SK-N-SH (cell line): ENCODE results near the gene ADGRB2. TPM values are rescaled to one million over a fixed set of nuclear protein-coding genes. Genes with fewer than 3 reads are reported as not detected.
A peak's percentile ranks its signal among the peaks of the same experiment; 100 is the strongest.

Source experiments
- CTCF ChIA-PET: fragments of 300-600, 350-600 bp; formaldehyde crosslinking; extraction: SDS; loops from one replicate; lab custom pipeline; 2021; lab: Yijun Ruan, JAX
- POLR2A ChIA-PET: fragments of 350-600 bp; sonication (Branson Sonifier 250); formaldehyde crosslinking; extraction: SDS; loops from one replicate; lab custom pipeline; 2020; ENCODE audit warnings: antibody characterized with exemption, inconsistent platforms; lab: Yijun Ruan, JAX
- DNase-seq: peaks from one replicate; pipeline ENCODE4 v3.0.0; 2012
- H2AFZ ChIP-seq: fragments of 200-600 bp; sonication (generic); 2 replicates; pipeline ENCODE4 v1.8.1; 2016; ENCODE audit warnings: antibody characterized with exemption, mild to moderate bottlenecking, low read depth
- H3F3A ChIP-seq: fragments of 200-600 bp; sonication (generic); replicated peaks from 2 replicates; pipeline ENCODE3; 2016; ENCODE audit warnings: antibody characterized with exemption, mild to moderate bottlenecking; ENCODE audit not compliant: insufficient read depth
- H3K27ac ChIP-seq, 2 experiments: fragments of 200-500 bp in 1 of 2; fragments of 200-600 bp in 1 of 2; sonication (Bioruptor generic) in 1 of 2; sonication (generic), shearing (Covaris generic) in 1 of 2; 2 replicates each; pipeline versions ENCODE4 v1.5.1 to v1.6.1; 2014 to 2016; ENCODE audit warnings: low read depth in 2 of 2, inconsistent platforms in 1 of 2, low read length in 1 of 2, mild to moderate bottlenecking in 1 of 2, mixed read lengths in 1 of 2
- H3K27me3 ChIP-seq: fragments of 200-600 bp; sonication (generic), shearing (Covaris generic); 2 replicates; pipeline ENCODE4 v1.6.1; 2016; ENCODE audit warnings: mixed run types; ENCODE audit not compliant: insufficient read depth
- H3K36me3 ChIP-seq, 2 experiments: fragments of 200-500 bp in 1 of 2; fragments of 200-600 bp in 1 of 2; sonication (Bioruptor generic) in 1 of 2; sonication (generic) in 1 of 2; replicated peaks in 1 of 2; 2 replicates each; pipeline versions ENCODE3 to v1.5.1; 2014 to 2016; ENCODE audit warnings: low read length in 1 of 2, mild to moderate bottlenecking in 1 of 2; ENCODE audit not compliant: insufficient read depth in 2 of 2, control insufficient read depth in 1 of 2
- H3K4me1 ChIP-seq, 2 experiments: fragments of 200-500 bp in 1 of 2; fragments of 200-600 bp in 1 of 2; sonication (Bioruptor generic) in 1 of 2; sonication (generic), shearing (Covaris generic) in 1 of 2; 2 replicates each; pipeline versions ENCODE4 v1.5.1 to v1.6.1; 2014 to 2016; ENCODE audit warnings: low read depth in 1 of 2, low read length in 1 of 2, mixed run types in 1 of 2; ENCODE audit not compliant: insufficient read depth in 2 of 2, control insufficient read depth in 1 of 2
- H3K4me2 ChIP-seq: fragments of 200-600 bp; sonication (generic), shearing (Covaris generic); 2 replicates; pipeline ENCODE4 v1.6.1; 2017; ENCODE audit warnings: mixed run types
- H3K4me3 ChIP-seq, 2 experiments: fragments of 200-500 bp in 1 of 2; fragments of 200-600 bp in 1 of 2; sonication (Bioruptor generic) in 1 of 2; sonication (generic), shearing (Covaris generic) in 1 of 2; 2 replicates each; pipeline versions ENCODE4 v1.5.1 to v1.8.1; 2014 to 2016; ENCODE audit warnings: low read depth in 2 of 2, inconsistent platforms in 1 of 2, low read length in 1 of 2, mild to moderate bottlenecking in 1 of 2, mixed read lengths in 1 of 2, moderate library complexity in 1 of 2
- H3K79me2 ChIP-seq: fragments of 200-600 bp; sonication (generic); 2 replicates; pipeline ENCODE4 v1.8.1; 2017; ENCODE audit warnings: mild to moderate bottlenecking; ENCODE audit not compliant: insufficient read depth
- H3K9ac ChIP-seq: fragments of 200-600 bp; sonication (generic); 2 replicates; pipeline ENCODE4 v1.6.1; 2017; ENCODE audit warnings: mixed run types
- H3K9me2 ChIP-seq: fragments of 200-600 bp; sonication (generic); 2 replicates; pipeline ENCODE4 v1.6.1; 2017; ENCODE audit warnings: mixed run types
- H3K9me3 ChIP-seq: fragments of 200-600 bp; sonication (generic); 2 replicates; pipeline ENCODE4 v1.6.1; 2017; ENCODE audit warnings: mixed run types, mild to moderate bottlenecking, moderate library complexity
- H4K20me1 ChIP-seq: fragments of 200-600 bp; sonication (generic); 2 replicates; pipeline ENCODE4 v1.6.1; 2017; ENCODE audit warnings: mild to moderate bottlenecking, mixed run types; ENCODE audit not compliant: insufficient read depth
- CHD2 ChIP-seq: fragments of 150-350 bp; IDR thresholded peaks from 2 replicates; pipeline ENCODE4 v1.6.1; 2018; ENCODE audit warnings: low read length; ENCODE audit not compliant: partially characterized antibody
- CTCF ChIP-seq: fragments of 200-600 bp; sonication (generic); IDR thresholded peaks from 2 replicates; pipeline ENCODE4 v1.6.1; 2017; ENCODE audit warnings: antibody characterized with exemption, mild to moderate bottlenecking, moderate library complexity
- EZH2phosphoT487 ChIP-seq: fragments of 200-600 bp; sonication (generic); IDR thresholded peaks from 2 replicates; pipeline ENCODE4 v1.6.1; 2017; ENCODE audit warnings: low read depth, mixed run types, mild to moderate bottlenecking, antibody characterized with exemption, moderate library complexity, borderline replicate concordance
- FOXJ3 ChIP-seq: sonication (generic); formaldehyde crosslinking; IDR thresholded peaks from 2 replicates; pipeline ENCODE4 v1.5.1; 2020; ENCODE audit warnings: mild to moderate bottlenecking, missing genetic modification reagents
- FOXM1 ChIP-seq: IDR thresholded peaks from 2 replicates; pipeline ENCODE4 v1.4.0; 2012; ENCODE audit warnings: low read depth, mild to moderate bottlenecking
- GATA2 ChIP-seq: sonication (generic); formaldehyde crosslinking; IDR thresholded peaks from 2 replicates; pipeline ENCODE4 v1.5.0; 2020; ENCODE audit warnings: mild to moderate bottlenecking, missing genetic modification reagents
- JUND ChIP-seq: IDR thresholded peaks from 2 replicates; pipeline ENCODE4 v1.4.0; 2012
- MAX ChIP-seq: IDR thresholded peaks from 2 replicates; pipeline ENCODE4 v1.4.0; 2012; ENCODE audit warnings: low read depth
- MEF2A ChIP-seq: IDR thresholded peaks from 2 replicates; pipeline ENCODE4 v1.4.0; 2012; ENCODE audit warnings: low read depth, borderline replicate concordance
- NRF1 ChIP-seq: IDR thresholded peaks from 2 replicates; pipeline ENCODE4 v1.6.1; 2012; ENCODE audit warnings: low read depth, mild to moderate bottlenecking, low read length
- PBX3 ChIP-seq: IDR thresholded peaks from 2 replicates; pipeline ENCODE4; 2012
- RCOR1 ChIP-seq: fragments of 150-350 bp; IDR thresholded peaks from 2 replicates; pipeline ENCODE4 v1.6.1; 2017; ENCODE audit warnings: antibody characterized with exemption, low read length
- REST ChIP-seq: IDR thresholded peaks from 2 replicates; pipeline ENCODE4 v1.6.1; 2012; ENCODE audit warnings: mild to moderate bottlenecking, low read depth, low read length, moderate library complexity
- RXRA ChIP-seq: IDR thresholded peaks from 2 replicates; pipeline ENCODE4 v1.4.0; 2012; ENCODE audit warnings: low read depth, mild to moderate bottlenecking, borderline replicate concordance
- SIN3A ChIP-seq: IDR thresholded peaks from 2 replicates; pipeline ENCODE4 v1.6.1; 2012; ENCODE audit warnings: low read depth, mild to moderate bottlenecking, low read length, moderate library complexity, borderline replicate concordance
- TAF1 ChIP-seq: IDR thresholded peaks from 2 replicates; pipeline ENCODE4 v1.6.1; 2012; ENCODE audit warnings: low read depth, mild to moderate bottlenecking, low read length, moderate library complexity, borderline replicate concordance
- TCF12 ChIP-seq: IDR thresholded peaks from 2 replicates; pipeline ENCODE4 v1.4.0; 2012
- TEAD4 ChIP-seq: IDR thresholded peaks from 2 replicates; pipeline ENCODE4 v1.4.0; 2012; ENCODE audit warnings: mild to moderate bottlenecking, borderline replicate concordance; ENCODE audit not compliant: insufficient read depth
- USF2 ChIP-seq: fragments of 150-350 bp; IDR thresholded peaks from 2 replicates; pipeline ENCODE4 v1.6.1; 2017; ENCODE audit warnings: antibody characterized with exemption, low read length, low read depth, borderline replicate concordance
- WGBS: methylation state at CpG from one replicate; pipeline ENCODE4 v1.1.6; 2017; ENCODE audit warnings: low lambda C conversion rate; 5-methylcytosine and 5-hydroxymethylcytosine counted together
- polyA plus RNA-seq, 3 experiments: library from polyadenylated mRNA; depleted of rRNA; stranded (reverse); fragments of >200 nt; gene quantifications; 2 replicates each; pipeline ENCODE4 v1.2.3, GENCODE V29; 2012

Gene ADGRB2
- polyA plus RNA-seq, 1 of the 3 experiments (the other 2 are of a cell fraction): 13.0 TPM

- Histone ChIP-seq H3K79me2 (peaks cover 17% of the 10 kb centered on the region), H3K9ac (peak overlapping the region; percentile 62; the same call in 1 of the 2 replicates)
- TF ChIP-seq EZH2phosphoT487 (no peak), SIN3A (no peak), MEF2A (no peak), TCF12 (no peak), CTCF (no peak), RCOR1 (no peak), CHD2 (no peak), TAF1 (no peak), GATA2 (CRISPR knock-in tag) (no peak), JUND (no peak), USF2 (no peak), REST (no peak), RXRA (no peak), FOXJ3 (CRISPR knock-in tag) (no peak), FOXM1 (no peak), MAX (no peak), PBX3 (no peak), NRF1 (no peak), TEAD4 (no peak)
- TF ChIP-seq, all 33 proteins: peak for 0
- Histone ChIP-seq H3K4me3 (peak overlapping the region in 1 of 2 experiments; percentile 65; a peak in 3 of 4 replicates), H3K36me3 (no peaks in the 10 kb centered on the region), H3F3A (no peaks in the 10 kb centered on the region), H3K4me1 (peaks cover 7 to 31% of the 10 kb centered on the region in 2 experiments; a peak in 3 of 4 replicates), H3K27me3 (no peaks in the 10 kb centered on the region), H4K20me1 (no peaks in the 10 kb centered on the region), H3K9me2 (no peaks in the 10 kb centered on the region), H3K27ac (peak overlapping the region in 1 of 2 experiments; percentile 74; a peak in 1 of 4 replicates), H3K4me2 (peak overlapping the region; percentile 94), H3K9me3 (no peaks in the 10 kb centered on the region), H2AFZ (no peak overlapping the region)
- no peak for DNase-seq
- WGBS: 98% methylated on average over 5 of the region's 5 CpGs
- CTCF ChIA-PET: interaction anchor here (0.9 to 7.9 kb wide), 5 partner anchors 7 to 206 kb away, joined by 3 to 62 read pairs (median 9); no protein-coding TSS in a partner anchor
- POLR2A ChIA-PET: no interaction called here
These were observed 33.1 kb upstream of the ADGRB2 start for GRCh38 chr1:31797216-31797615.
